HepG2 (cell line): ENCODE data around the gene CDC42EP4. TPM values are rescaled to one million over a fixed set of nuclear protein-coding genes. Genes with fewer than 3 reads are reported as not detected.
A peak's percentile ranks its signal among the peaks of the same experiment; 100 is the strongest.

Source experiments
- ARNT ChIP-seq: fragments of 450-650 bp; IDR thresholded peaks from 2 replicates; pipeline ENCODE4 v1.6.1; 2017
- ATM ChIP-seq: fragments of 450-650 bp; IDR thresholded peaks from 2 replicates; pipeline ENCODE4 v1.7.1; 2017; ENCODE audit warnings: mild to moderate bottlenecking, borderline replicate concordance
- HOXA5 ChIP-seq: sonication (generic); formaldehyde crosslinking; IDR thresholded peaks from 2 replicates; pipeline ENCODE4 v1.4.0; 2020; ENCODE audit warnings: missing genetic modification reagents
- JDP2 ChIP-seq: sonication (generic); formaldehyde crosslinking; IDR thresholded peaks from 2 replicates; pipeline ENCODE4 v1.8.1; 2022; ENCODE audit warnings: missing genetic modification reagents, borderline replicate concordance
- KLF9 ChIP-seq: IDR thresholded peaks from 2 replicates; pipeline ENCODE4 v1.6.1; 2016; ENCODE audit warnings: low read depth
- NONO ChIP-seq, 2 experiments: fragments of 450-650 bp in 1 of 2; sonication (generic) in 1 of 2; formaldehyde crosslinking in 1 of 2; IDR thresholded peaks in 1 of 2; conservative IDR thresholded peaks in 1 of 2; 2 replicates each; pipeline versions ENCODE4 v1.6.1 to v1.8.0; 2017 to 2022; ENCODE audit warnings: mild to moderate bottlenecking in 1 of 2, missing genetic modification reagents in 1 of 2, moderate library complexity in 1 of 2
- PAX8 ChIP-seq: sonication (generic); formaldehyde crosslinking; IDR thresholded peaks from 2 replicates; pipeline ENCODE4 v1.8.0; 2022; ENCODE audit warnings: mild to moderate bottlenecking, missing genetic modification reagents, borderline replicate concordance
- PTBP1 ChIP-seq: fragments of 200-400 bp; formaldehyde crosslinking; IDR thresholded peaks from 2 replicates; pipeline ENCODE4 v1.6.1; 2018; ENCODE audit warnings: low read length, low read depth; ENCODE audit not compliant: poor library complexity, severe bottlenecking
- RARA ChIP-seq: IDR thresholded peaks from 2 replicates; pipeline ENCODE4 v1.6.1; 2016; ENCODE audit warnings: missing genetic modification reagents, missing compliant biosample characterization
- REL ChIP-seq: sonication (generic); formaldehyde crosslinking; conservative IDR thresholded peaks from 2 replicates; pipeline ENCODE4 v1.8.0; 2022; ENCODE audit warnings: mild to moderate bottlenecking, missing genetic modification reagents, moderate library complexity
- SNAPC2 ChIP-seq: sonication (generic); formaldehyde crosslinking; IDR thresholded peaks from 2 replicates; pipeline ENCODE4 v1.8.1; 2022; ENCODE audit warnings: mild to moderate bottlenecking, missing genetic modification reagents
- ZBTB7A ChIP-seq: sonication (generic); formaldehyde crosslinking; IDR thresholded peaks from 2 replicates; pipeline ENCODE4 v1.8.0; 2022; ENCODE audit warnings: mild to moderate bottlenecking, missing genetic modification reagents
- ZNF34 ChIP-seq: sonication (generic); formaldehyde crosslinking; IDR thresholded peaks from 2 replicates; pipeline ENCODE4 v1.4.0; 2020; ENCODE audit warnings: mild to moderate bottlenecking, missing genetic modification reagents, borderline replicate concordance
- ZNF501 ChIP-seq: sonication (generic); formaldehyde crosslinking; IDR thresholded peaks from 2 replicates; pipeline ENCODE4 v1.5.1; 2020; ENCODE audit warnings: mild to moderate bottlenecking, moderate library complexity, missing genetic modification reagents
- ZNF543 ChIP-seq: sonication (generic); formaldehyde crosslinking; IDR thresholded peaks from 2 replicates; pipeline ENCODE4 v1.4.0; 2020; ENCODE audit warnings: mild to moderate bottlenecking, missing genetic modification reagents
- ZNF552 ChIP-seq: sonication (generic); formaldehyde crosslinking; IDR thresholded peaks from 2 replicates; pipeline ENCODE4 v1.9.0; 2022; ENCODE audit warnings: missing genetic modification reagents, mild to moderate bottlenecking, borderline replicate concordance
- ZNF768 ChIP-seq: sonication (generic); formaldehyde crosslinking; IDR thresholded peaks from 2 replicates; pipeline ENCODE4 v1.4.0; 2020; ENCODE audit warnings: missing genetic modification reagents
- ZNF776 ChIP-seq: sonication (generic); formaldehyde crosslinking; IDR thresholded peaks from 2 replicates; pipeline ENCODE4 v1.4.0; 2020; ENCODE audit warnings: mild to moderate bottlenecking, missing genetic modification reagents
- ZNF777 ChIP-seq: sonication (generic); formaldehyde crosslinking; IDR thresholded peaks from 2 replicates; pipeline ENCODE4 v1.4.0; 2020; ENCODE audit warnings: missing genetic modification reagents
- polyA plus RNA-seq, 8 experiments: library from polyadenylated mRNA; depleted of rRNA in 3 of 8; stranded (reverse) in 7 of 8; unstranded in 1 of 8; fragments of >200 nt; fragmentation: Illumina TruSeq in 4 of 8; extraction: Trizol in 4 of 8; gene quantifications; 2 replicates each; pipeline versions ENCODE4 v1.2.1 to v1.2.3, GENCODE V29; 2011 to 2016; ENCODE audit warnings: low read depth in 4 of 8, missing spikeins in 1 of 8, mixed read lengths in 1 of 8; ENCODE audit not compliant: insufficient read depth in 1 of 8
- total RNA-seq, 5 experiments: library from RNA; depleted of rRNA; stranded (reverse); fragments of >200 nt; fragmentation: Illumina TruSeq; extraction: Trizol; gene quantifications; 2 replicates each; pipeline ENCODE4 v1.2.3, GENCODE V29; 2016; ENCODE audit warnings: low read depth in 1 of 5
- TF ChIP-seq, protein P1 (sequence below): sonication (generic); formaldehyde crosslinking; IDR thresholded peaks from 2 replicates; pipeline ENCODE4 v1.5.0; 2020; ENCODE audit warnings: missing genetic modification reagents
- TF ChIP-seq, protein P2 (sequence below): sonication (generic); formaldehyde crosslinking; IDR thresholded peaks from 2 replicates; pipeline ENCODE4 v1.4.0; 2020; ENCODE audit warnings: mild to moderate bottlenecking, missing genetic modification reagents
- TF ChIP-seq, protein P3 (sequence below): sonication (generic); formaldehyde crosslinking; conservative IDR thresholded peaks from 2 replicates; pipeline ENCODE4 v1.8.0; 2022; ENCODE audit warnings: mild to moderate bottlenecking, moderate library complexity, missing genetic modification reagents

The CDC42EP4 gene
- total and polyA plus RNA-seq, 2 of the 13 experiments (the other 11 are each of a cell fraction or from before 2014, with no cell fraction given) = 19.0 to 54.0 TPM

DNA sequence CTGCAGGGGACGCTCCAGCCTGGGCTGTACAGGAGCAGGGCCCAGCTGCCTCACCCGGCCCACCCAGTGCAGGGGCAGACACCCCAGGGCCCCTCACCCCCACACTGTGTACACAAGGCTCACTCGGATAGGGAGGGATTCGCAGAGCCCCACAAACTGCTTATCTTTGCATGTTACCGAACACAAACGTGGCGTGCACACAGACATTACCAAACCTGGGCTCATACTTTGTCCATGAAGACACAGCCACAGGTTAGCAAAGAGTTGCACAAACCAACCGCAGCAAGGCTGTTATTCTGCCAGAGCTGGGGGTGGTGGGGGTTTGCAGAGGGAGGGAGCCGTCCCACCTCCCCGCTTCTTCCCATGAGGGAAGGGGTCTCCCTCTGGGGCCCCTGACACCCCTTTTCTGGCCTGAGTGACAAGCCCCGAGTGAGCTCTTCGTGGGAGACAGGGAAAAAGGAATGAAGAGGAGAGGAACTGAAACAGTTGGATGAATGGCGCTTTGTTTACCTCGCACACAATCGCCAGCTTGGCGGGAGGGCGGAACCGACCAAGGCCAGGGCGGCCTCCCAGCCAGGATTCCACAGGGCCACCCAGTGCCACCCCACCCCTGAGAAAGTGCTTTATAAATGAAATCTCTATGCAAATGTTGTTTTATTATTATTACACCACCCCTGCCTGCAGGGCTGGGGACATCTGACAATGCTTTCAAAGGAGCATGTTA, 49.7 kb downstream of the CDC42EP4 start (continued):
- TF ChIP-seq, protein P1, sequence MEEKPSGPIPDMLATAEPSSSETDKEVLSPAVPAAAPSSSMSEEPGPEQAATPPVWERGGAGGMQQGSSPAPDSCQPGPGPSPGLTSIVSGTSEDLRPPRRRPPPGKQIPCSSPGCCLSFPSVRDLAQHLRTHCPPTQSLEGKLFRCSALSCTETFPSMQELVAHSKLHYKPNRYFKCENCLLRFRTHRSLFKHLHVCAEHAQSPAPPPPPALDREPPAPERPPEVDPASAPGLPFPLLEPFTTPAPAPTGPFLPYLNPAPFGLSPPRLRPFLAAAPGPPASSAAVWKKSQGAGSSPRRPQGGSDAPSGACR (CRISPR knock-in tag) = peak; percentile 92
- TF ChIP-seq SNAPC2 (no peak), ZNF501 (CRISPR knock-in tag) (no peak), KLF9 (no peak), NONO (IDR thresholded peaks at IDR 0.05) (no peak), NONO (CRISPR knock-in tag; conservative IDR thresholded peaks at IDR 0.05) (peak; percentile 93), JDP2 (no peak), RARA (CRISPR knock-in tag) (peak; percentile 13), ZNF543 (CRISPR knock-in tag) (peak; percentile 78), ARNT (no peak), ATM (no peak), HOXA5 (CRISPR knock-in tag) (peak; percentile 80; the same call in 1 of the 2 replicates), ZNF768 (CRISPR knock-in tag) (peak; percentile 35; the same call in 1 of the 2 replicates), ZNF777 (CRISPR knock-in tag) (no peak; the same call in 1 of the 2 replicates), PAX8 (CRISPR knock-in tag) (no peak), PTBP1 (peak; percentile 14), ZBTB7A (CRISPR knock-in tag) (peak; percentile 98), ZNF34 (CRISPR knock-in tag) (0 out of 2 replicates have a peak, but pooled peaks have one; percentile 54), REL (CRISPR knock-in tag) (0 out of 2 replicates have a peak, but pooled peaks have one; percentile 40), ZNF776 (CRISPR knock-in tag) (no peak; the same call in 1 of the 2 replicates), ZNF552 (CRISPR knock-in tag) (peak; percentile 66; the same call in 1 of the 2 replicates)
- TF ChIP-seq, protein P2, sequence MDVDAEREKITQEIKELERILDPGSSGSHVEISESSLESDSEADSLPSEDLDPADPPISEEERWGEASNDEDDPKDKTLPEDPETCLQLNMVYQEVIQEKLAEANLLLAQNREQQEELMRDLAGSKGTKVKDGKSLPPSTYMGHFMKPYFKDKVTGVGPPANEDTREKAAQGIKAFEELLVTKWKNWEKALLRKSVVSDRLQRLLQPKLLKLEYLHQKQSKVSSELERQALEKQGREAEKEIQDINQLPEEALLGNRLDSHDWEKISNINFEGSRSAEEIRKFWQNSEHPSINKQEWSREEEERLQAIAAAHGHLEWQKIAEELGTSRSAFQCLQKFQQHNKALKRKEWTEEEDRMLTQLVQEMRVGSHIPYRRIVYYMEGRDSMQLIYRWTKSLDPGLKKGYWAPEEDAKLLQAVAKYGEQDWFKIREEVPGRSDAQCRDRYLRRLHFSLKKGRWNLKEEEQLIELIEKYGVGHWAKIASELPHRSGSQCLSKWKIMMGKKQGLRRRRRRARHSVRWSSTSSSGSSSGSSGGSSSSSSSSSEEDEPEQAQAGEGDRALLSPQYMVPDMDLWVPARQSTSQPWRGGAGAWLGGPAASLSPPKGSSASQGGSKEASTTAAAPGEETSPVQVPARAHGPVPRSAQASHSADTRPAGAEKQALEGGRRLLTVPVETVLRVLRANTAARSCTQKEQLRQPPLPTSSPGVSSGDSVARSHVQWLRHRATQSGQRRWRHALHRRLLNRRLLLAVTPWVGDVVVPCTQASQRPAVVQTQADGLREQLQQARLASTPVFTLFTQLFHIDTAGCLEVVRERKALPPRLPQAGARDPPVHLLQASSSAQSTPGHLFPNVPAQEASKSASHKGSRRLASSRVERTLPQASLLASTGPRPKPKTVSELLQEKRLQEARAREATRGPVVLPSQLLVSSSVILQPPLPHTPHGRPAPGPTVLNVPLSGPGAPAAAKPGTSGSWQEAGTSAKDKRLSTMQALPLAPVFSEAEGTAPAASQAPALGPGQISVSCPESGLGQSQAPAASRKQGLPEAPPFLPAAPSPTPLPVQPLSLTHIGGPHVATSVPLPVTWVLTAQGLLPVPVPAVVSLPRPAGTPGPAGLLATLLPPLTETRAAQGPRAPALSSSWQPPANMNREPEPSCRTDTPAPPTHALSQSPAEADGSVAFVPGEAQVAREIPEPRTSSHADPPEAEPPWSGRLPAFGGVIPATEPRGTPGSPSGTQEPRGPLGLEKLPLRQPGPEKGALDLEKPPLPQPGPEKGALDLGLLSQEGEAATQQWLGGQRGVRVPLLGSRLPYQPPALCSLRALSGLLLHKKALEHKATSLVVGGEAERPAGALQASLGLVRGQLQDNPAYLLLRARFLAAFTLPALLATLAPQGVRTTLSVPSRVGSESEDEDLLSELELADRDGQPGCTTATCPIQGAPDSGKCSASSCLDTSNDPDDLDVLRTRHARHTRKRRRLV (CRISPR knock-in tag) = 0 out of 2 replicates have a peak, but pooled peaks have one; percentile 56
- TF ChIP-seq, protein P3, sequence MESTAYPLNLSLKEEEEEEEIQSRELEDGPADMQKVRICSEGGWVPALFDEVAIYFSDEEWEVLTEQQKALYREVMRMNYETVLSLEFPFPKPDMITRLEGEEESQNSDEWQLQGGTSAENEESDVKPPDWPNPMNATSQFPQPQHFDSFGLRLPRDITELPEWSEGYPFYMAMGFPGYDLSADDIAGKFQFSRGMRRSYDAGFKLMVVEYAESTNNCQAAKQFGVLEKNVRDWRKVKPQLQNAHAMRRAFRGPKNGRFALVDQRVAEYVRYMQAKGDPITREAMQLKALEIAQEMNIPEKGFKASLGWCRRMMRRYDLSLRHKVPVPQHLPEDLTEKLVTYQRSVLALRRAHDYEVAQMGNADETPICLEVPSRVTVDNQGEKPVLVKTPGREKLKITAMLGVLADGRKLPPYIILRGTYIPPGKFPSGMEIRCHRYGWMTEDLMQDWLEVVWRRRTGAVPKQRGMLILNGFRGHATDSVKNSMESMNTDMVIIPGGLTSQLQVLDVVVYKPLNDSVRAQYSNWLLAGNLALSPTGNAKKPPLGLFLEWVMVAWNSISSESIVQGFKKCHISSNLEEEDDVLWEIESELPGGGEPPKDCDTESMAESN (CRISPR knock-in tag) = peak; percentile 63
